Thoracic aorta (tissue), 2 donors: Measurements from ENCODE around the gene CACNA1F. TPM values are rescaled to one million over a fixed set of nuclear protein-coding genes. Genes with fewer than 3 reads are reported as not detected.

Source experiments
- ATAC-seq: fragments of 150-250 bp; one replicate; pipeline ENCODE4 v1.8.0; 2017; ENCODE audit warnings: low read depth; ENCODE audit not compliant: insufficient number of reproducible peaks, low FRiP score
- DNase-seq: peaks from one replicate; pipeline ENCODE4 v3.0.0-alpha.2; 2020; ENCODE audit warnings: low spot score
- H3K27ac ChIP-seq, 2 donors: fragments of 200-600 bp; sonication (generic); 1 replicate in 1 of 2; 2 replicates in 1 of 2; pipeline ENCODE4 v1.5.1; 2016; ENCODE audit warnings: mild to moderate bottlenecking in 2 of 2, moderate library complexity in 2 of 2
- H3K27me3 ChIP-seq: fragments of 200-600 bp; sonication (generic); replicated peaks from 2 replicates; pipeline ENCODE4 v1.6.0; 2016; ENCODE audit warnings: mild to moderate bottlenecking; ENCODE audit not compliant: insufficient read depth
- H3K36me3 ChIP-seq: fragments of 200-600 bp; sonication (generic); one replicate; pipeline ENCODE4 v1.5.1; 2016
- H3K4me1 ChIP-seq, 2 donors: fragments of 200-600 bp; sonication (generic); 1 replicate in 1 of 2; 2 replicates in 1 of 2; pipeline versions ENCODE4 v1.5.1 to v1.6.0; 2016; ENCODE audit warnings: low read depth in 2 of 2, mild to moderate bottlenecking in 1 of 2; ENCODE audit not compliant: control insufficient read depth in 1 of 2
- H3K4me3 ChIP-seq: fragments of 200-600 bp; sonication (generic); 2 replicates; pipeline ENCODE4 v1.5.1; 2016; ENCODE audit warnings: mild to moderate bottlenecking
- H3K9me3 ChIP-seq: fragments of 200-600 bp; sonication (generic); 2 replicates; pipeline ENCODE4 v1.5.1; 2016
- total RNA-seq, 2 donors: library from RNA; depleted of rRNA; stranded (reverse); fragments of >200 nt; gene quantifications; one replicate each; pipeline versions ENCODE4 v1.1.0 to v1.2.3, GENCODE V29; 2016
- TF ChIP-seq, protein P1 (sequence below): fragments of 200-600 bp; sonication (generic); IDR thresholded peaks from one replicate; pipeline ENCODE4 v1.5.1; 2019; ENCODE audit warnings: antibody characterized with exemption

The CACNA1F gene
- total RNA-seq, 2 donors from 2014 or later = 0.81 TPM; not detected in 1

DNA sequence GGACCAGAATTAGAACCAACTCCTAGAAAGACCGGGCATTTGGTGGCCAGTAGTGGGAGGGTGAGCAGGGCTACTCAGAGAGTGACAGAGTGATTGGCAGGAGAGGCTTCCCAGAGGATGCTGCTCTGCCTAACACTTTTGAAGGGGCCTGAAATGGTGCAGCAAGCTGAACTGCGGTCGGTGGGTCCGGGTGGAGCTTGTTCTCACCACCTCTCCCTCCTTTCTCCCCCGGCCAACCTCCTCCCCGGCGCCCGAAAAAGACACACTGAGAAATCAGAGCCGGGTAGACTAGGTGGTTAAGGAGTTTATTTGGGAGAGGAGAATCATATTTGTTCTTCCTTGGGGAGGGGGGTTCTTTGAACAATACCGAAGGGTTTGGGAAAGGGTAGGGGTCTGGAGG is 45.6 kb downstream of the CACNA1F start:
- Histone ChIP-seq H3K9me3 (no peaks in the 10 kb centered on the region), H3K4me1 (peaks cover 0 to 7% of the 10 kb centered on the region in 2 donors), H3K27me3 (no peaks in the 10 kb centered on the region), H3K27ac (peak overlapping the region in 1 of 2 donors; percentile 79), H3K4me3 (no peak overlapping the region), H3K36me3 (peaks cover under 1% of the 10 kb centered on the region)
- ATAC-seq (no peak), DNase-seq (no peak)
- TF ChIP-seq, protein P1, sequence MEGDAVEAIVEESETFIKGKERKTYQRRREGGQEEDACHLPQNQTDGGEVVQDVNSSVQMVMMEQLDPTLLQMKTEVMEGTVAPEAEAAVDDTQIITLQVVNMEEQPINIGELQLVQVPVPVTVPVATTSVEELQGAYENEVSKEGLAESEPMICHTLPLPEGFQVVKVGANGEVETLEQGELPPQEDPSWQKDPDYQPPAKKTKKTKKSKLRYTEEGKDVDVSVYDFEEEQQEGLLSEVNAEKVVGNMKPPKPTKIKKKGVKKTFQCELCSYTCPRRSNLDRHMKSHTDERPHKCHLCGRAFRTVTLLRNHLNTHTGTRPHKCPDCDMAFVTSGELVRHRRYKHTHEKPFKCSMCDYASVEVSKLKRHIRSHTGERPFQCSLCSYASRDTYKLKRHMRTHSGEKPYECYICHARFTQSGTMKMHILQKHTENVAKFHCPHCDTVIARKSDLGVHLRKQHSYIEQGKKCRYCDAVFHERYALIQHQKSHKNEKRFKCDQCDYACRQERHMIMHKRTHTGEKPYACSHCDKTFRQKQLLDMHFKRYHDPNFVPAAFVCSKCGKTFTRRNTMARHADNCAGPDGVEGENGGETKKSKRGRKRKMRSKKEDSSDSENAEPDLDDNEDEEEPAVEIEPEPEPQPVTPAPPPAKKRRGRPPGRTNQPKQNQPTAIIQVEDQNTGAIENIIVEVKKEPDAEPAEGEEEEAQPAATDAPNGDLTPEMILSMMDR = no peak

DNA sequence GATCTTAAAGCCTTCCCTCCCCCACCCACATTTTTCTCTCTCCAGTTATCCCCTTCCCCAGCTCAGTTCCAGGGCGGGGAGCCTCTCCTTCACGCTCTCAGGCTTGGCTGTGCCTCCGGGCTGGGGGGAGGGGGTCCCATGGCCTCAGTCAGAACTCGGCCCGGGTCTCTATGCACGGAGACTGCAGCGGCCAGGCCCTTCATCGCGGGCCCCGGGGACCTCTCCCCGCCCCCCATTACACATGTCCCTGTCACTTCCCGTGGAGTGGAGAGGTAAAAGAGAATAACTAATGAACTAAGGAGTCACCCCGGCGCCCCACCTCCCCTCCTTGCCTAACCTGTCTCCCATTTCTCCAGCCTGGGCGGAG is 46.1 kb downstream of the CACNA1F start:
- no peak for ATAC-seq
- Histone ChIP-seq H3K9me3 (no peaks in the 10 kb centered on the region), H3K4me1 (peaks cover 0 to 7% of the 10 kb centered on the region in 2 donors)

DNA sequence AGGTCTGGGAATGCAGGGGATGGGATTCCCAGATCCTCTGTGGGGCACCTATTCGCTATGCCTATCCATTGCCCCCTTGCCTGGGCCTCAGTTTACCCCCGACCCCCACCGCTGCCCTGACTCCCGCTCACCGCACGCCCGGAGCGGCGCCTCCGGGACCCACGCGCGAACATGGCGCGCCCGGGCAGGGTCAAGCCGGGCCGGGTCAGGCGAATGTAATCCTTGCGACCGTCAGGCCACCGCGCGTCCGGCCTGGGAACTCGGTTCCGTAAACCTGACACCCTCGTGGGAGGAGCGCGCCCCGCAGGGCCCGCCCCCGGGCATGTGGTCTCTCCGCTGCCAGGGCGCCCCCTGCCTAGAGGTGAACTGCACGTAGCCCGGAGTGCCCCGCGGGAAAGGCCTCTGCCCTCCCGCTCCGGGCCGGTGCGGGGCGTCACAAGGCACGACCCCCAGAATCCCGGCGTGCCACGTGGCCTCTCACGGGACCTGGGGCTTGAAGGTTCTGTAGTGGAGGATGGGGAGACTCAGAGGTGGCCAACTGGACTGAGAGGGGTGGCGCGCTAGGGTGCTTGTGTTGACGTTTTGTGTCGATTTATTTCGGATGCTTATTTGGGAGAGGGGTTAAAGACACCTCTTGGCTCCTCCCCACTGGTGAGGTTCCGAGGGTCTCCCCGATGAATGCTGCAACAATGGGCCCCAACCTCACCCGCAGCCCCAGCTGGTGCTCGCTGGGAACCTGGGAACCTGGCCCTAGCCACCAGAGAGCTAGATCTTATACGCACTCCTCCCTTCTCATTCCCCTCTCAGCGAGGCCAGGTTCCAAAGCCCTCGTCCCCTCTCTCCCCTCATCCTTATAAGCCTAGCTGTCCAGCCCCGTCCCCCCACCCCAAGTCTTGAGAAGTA is 46.8 kb downstream of the CACNA1F start, which contains the start of gene PRICKLE3:
Gene PRICKLE3, minus strand, starts transcription at position 249 of the 903 bp plus-strand sequence. Its CDS starts 76 bp downstream, at position 173.
- ATAC-seq (no peak), DNase-seq (no peak)
- H3K4me1 ChIP-seq = peaks cover 0 to 7% of the 10 kb centered on the region in 2 donors
- H3K9me3 ChIP-seq = no peaks in the 10 kb centered on the region
- H3K4me3 ChIP-seq = peak within 1 kb of the TSS; percentile 75
- H3K27me3 ChIP-seq = no peaks in the 10 kb centered on the region
- H3K36me3 ChIP-seq = peaks cover 4% of the 10 kb centered on the region
- TF ChIP-seq, protein P1 = no peak
- H3K27ac ChIP-seq = peak within 1 kb of the TSS; percentile 71 to 79

More for the DNA sequence above, 46.1 kb downstream of the CACNA1F start:
- no peak for DNase-seq
- Histone ChIP-seq H3K27me3 (no peaks in the 10 kb centered on the region), H3K4me3 (no peak overlapping the region), H3K27ac (peak overlapping the region; percentile 71 to 79), H3K36me3 (peaks cover 4% of the 10 kb centered on the region)
- TF ChIP-seq, protein P1 = no peak

DNA sequence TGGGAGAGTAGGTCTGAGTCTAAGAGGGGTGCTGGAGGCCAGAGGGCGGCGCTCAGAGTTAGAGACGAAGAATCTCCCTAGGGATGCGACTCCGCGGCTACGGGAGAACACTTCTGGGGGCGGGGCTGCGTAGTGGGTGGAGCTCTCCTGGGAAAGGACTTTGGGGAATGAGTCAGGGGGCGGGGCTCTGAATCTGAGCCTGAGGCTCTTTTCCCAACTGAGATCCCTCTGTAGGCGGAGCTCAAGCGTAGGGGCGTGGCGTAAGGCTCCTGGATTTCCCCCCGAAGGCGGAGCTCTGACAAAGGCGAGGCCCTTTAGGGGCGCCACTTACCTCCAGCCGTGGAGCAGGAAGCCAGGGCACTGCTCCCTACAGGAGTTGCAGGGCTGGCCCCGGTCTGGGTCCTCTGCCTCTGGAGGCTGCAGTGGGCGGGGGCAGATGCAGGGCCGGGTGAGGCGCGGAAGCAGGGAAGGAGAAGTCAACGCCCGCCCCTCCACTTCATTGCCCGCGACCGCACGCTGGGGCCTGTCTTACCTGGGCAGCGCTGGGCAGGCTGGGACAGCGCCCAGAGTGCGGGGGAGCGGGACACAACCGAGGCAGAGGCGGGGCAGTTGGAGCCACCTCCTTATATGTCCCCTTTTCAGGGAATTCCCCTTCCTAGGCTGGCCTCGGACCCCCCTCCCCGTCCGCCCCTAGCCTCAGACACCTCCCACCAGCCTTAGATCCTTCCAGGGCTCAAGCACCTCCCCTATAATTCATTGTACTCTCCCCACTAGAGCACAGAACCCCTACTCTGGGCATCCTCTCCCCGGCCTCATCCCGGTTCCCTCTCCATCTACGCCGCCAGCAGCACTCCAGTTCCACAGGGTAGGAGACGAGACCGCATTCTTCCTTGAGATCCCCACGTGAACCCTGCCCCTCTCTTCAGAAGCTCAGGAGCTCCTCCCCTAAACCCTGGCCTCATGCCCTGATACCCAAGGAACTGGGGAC is 48.6 kb downstream of the CACNA1F start:
- Histone ChIP-seq H3K4me1 (peaks cover 0 to 7% of the 10 kb centered on the region in 2 donors), H3K9me3 (no peaks in the 10 kb centered on the region), H3K4me3 (peak overlapping the region; percentile 75), H3K36me3 (peaks cover 4% of the 10 kb centered on the region), H3K27ac (peak overlapping the region in 1 of 2 donors; percentile 79), H3K27me3 (no peaks in the 10 kb centered on the region)
- TF ChIP-seq, protein P1 = no peak
- DNase-seq (peak; percentile 76), ATAC-seq (peak; percentile 65)
